C4-2B (cell line): ENCODE results near the gene AMIGO2.

Source experiments
- H3K27ac ChIP-seq: fragments of 450-650 bp; 2 replicates; pipeline ENCODE4 v1.5.1; 2017
- CTCF ChIP-seq: fragments of 450-650 bp; conservative IDR thresholded peaks from 2 replicates; pipeline ENCODE4 v1.5.1; 2017; ENCODE audit warnings: mild to moderate bottlenecking
- ZFX ChIP-seq: fragments of 450-650 bp; IDR thresholded peaks from 2 replicates; pipeline ENCODE4 v1.6.1; 2017

AMIGO2 gene

GRCh38 chr12:47039756-47040155 lies 40.0 kb downstream of the AMIGO2 start:
- H3K27ac ChIP-seq: no peak overlapping the region
- TF ChIP-seq ZFX: no peak
- no peak for TF ChIP-seq CTCF

- TF ChIP-seq CTCF: no peak
- TF ChIP-seq ZFX: no peak
- no peak overlapping the region for H3K27ac ChIP-seq
Observed at GRCh38 chr12:47039079-47039478, 40.7 kb downstream of the AMIGO2 start.

GRCh38 chr12:47038270-47038748 lies 41.5 kb downstream of the AMIGO2 start:
- TF ChIP-seq CTCF: no peak
- TF ChIP-seq ZFX: no peak

GRCh38 chr12:47035484-47035883 lies 44.3 kb downstream of the AMIGO2 start:
- H3K27ac ChIP-seq: no peak overlapping the region
- TF ChIP-seq ZFX (no peak), CTCF (no peak)

More at GRCh38 chr12:47038270-47038748, 41.5 kb downstream of the AMIGO2 start:
- H3K27ac ChIP-seq: no peak overlapping the region

- no peak for TF ChIP-seq ZFX
- TF ChIP-seq CTCF: no peak
- H3K27ac ChIP-seq: no peak overlapping the region
Observed at GRCh38 chr12:47034661-47035060, 45.1 kb downstream of the AMIGO2 start.

GRCh38 chr12:47033789-47034555 lies 45.8 kb downstream of the AMIGO2 start:
- no peak overlapping the region for H3K27ac ChIP-seq
- TF ChIP-seq ZFX (no peak), CTCF (no peak)

GRCh38 chr12:47033081-47033480 lies 46.7 kb downstream of the AMIGO2 start:
- no peak for TF ChIP-seq ZFX
- no peak for TF ChIP-seq CTCF
- no peak overlapping the region for H3K27ac ChIP-seq
